ENCODE results near the gene FIGLA.

The FIGLA gene

DNA sequence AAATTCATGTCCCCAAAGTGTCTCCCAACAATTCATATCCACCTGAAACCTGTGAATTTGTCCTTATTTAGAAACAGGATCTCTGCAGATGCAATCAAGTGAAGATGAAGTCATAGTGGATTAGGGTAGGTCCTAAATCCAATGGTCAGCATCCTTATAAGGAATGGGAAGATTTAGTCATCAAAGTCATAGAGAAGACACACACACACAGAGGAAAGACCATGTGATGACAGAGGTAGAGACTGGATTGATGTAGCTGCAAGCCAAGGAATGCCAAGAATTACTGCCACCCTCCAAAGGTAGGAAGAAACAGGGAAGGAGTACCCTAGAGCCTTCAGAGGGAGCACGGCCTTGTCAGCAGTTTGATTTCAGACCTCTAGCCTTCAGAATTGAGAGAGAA is 40.1 kb downstream of the FIGLA start:
- TF ChIP-seq, protein P1, sequence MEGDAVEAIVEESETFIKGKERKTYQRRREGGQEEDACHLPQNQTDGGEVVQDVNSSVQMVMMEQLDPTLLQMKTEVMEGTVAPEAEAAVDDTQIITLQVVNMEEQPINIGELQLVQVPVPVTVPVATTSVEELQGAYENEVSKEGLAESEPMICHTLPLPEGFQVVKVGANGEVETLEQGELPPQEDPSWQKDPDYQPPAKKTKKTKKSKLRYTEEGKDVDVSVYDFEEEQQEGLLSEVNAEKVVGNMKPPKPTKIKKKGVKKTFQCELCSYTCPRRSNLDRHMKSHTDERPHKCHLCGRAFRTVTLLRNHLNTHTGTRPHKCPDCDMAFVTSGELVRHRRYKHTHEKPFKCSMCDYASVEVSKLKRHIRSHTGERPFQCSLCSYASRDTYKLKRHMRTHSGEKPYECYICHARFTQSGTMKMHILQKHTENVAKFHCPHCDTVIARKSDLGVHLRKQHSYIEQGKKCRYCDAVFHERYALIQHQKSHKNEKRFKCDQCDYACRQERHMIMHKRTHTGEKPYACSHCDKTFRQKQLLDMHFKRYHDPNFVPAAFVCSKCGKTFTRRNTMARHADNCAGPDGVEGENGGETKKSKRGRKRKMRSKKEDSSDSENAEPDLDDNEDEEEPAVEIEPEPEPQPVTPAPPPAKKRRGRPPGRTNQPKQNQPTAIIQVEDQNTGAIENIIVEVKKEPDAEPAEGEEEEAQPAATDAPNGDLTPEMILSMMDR (IDR thresholded peaks at IDR 0.05; ENCODE audit: control insufficient read depth, insufficient read depth, low read depth, low read length, missing control alignments): no peak
- H3K4me3 ChIP-seq (ENCODE audit: control insufficient read depth, low read depth, low read length): no peak overlapping the region

DNA sequence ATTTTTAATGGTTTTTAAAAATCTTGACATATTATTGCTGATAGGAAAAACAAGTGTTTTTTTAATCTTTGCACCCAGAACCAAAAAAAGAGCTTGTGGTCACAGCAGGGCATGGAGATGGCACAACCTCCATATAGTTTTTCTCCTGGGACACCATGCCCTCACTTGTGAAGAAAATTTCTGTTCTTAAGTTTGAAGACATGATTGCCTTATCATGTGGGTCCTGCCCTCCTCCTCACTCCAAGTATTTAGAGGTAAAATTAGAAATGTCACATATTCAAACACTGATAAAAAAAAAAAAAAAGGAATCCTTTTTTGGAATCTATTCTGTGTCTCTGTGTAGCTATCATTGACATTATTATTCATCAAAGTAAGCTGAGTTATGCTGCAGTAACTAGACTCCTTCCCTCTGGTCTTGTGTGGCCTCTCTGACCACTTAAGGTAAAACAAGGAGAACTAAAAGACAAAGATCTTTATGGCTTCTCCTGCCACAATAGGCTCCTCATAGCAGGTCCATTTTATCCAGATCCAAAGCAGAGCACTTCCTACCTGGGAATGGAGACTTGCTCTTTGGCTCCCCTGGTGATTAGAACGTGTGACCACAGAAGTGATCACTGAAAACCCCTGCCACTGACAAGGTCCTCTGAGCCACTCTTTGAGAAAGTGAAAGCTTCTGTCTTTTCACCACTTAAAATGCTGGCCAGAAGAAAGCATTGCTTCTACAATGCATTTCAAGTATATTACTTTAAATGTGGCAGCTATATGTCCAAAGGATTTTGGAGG is 42.2 kb downstream of the FIGLA start:
- TF ChIP-seq, protein P1 (IDR thresholded peaks at IDR 0.05; ENCODE audit: control insufficient read depth, insufficient read depth, low read depth, low read length, missing control alignments): no peak
- H3K4me3 ChIP-seq (ENCODE audit: control insufficient read depth, low read depth, low read length): no peak overlapping the region
- no peak for DNase-seq (ENCODE audit: low read depth)

More for the DNA sequence above, 40.1 kb downstream of the FIGLA start:
- no peak for DNase-seq (ENCODE audit: low read depth)

DNA sequence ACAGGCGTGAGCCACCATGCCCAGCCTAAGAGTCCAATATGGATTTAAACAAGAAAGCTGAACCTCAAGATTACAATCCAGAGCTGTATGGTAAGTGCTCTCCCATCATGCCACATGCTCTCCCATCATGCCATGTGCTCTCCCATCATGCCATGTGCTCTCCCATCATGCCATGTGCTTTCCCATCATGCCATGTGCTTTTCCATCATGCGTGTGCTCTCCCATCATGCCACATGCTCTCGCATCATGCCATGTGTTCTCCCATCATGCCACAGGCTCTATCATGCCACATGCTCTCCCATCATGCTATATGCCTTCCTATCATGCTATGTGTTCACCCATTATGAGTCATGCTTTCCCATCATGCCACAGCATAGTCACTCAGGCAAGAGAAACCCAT is 43.2 kb downstream of the FIGLA start:
- TF ChIP-seq, protein P1 (IDR thresholded peaks at IDR 0.05; ENCODE audit: control insufficient read depth, insufficient read depth, low read depth, low read length, missing control alignments): no peak
- DNase-seq (ENCODE audit: low read depth): no peak
- H3K4me3 ChIP-seq (ENCODE audit: control insufficient read depth, low read depth, low read length): no peak overlapping the region

DNA sequence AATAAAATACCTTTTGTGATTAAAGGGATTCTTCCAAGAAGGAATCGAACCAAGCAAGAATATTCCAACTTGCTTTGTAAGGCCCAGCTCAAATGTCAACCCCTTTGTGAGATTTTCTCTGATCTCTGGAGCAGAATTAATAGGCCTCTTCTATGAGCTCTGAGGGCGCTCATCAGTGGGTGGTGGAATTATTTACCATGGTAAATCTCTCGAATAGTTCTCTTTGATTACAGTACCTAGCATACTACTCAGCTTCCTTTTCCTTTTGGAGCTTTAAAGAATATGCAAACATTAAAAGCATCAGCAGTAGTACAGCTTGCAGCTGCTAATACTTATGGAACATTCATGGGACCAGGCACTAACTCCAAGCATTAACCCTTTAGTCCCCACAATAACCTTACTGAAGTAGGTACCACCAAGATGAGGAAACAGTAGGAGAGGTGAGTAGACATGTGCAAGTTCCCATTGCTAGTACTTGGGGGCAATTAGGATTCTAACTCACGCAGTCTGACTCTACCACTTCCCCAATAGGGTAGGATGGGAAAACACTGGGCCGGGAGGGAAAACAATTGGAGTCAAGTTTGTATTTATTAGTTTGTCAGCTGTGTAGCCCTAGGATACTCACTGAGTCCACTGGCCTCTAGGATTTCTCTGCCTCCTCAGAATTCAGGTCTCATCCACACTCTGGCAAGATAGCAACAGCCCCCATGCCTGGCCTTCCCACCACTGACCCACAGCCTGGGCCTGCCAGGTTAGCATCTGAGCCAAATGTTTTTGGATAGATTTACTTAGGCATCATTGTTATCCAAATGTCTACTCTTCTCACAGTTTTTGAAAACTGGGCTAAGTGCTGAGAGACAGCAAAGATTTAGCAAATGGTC is 44.1 kb downstream of the FIGLA start:
- no peak for DNase-seq (ENCODE audit: low read depth)
- H3K4me3 ChIP-seq (ENCODE audit: control insufficient read depth, low read depth, low read length): no peak overlapping the region
- TF ChIP-seq, protein P1 (IDR thresholded peaks at IDR 0.05; ENCODE audit: control insufficient read depth, insufficient read depth, low read depth, low read length, missing control alignments): no peak

DNA sequence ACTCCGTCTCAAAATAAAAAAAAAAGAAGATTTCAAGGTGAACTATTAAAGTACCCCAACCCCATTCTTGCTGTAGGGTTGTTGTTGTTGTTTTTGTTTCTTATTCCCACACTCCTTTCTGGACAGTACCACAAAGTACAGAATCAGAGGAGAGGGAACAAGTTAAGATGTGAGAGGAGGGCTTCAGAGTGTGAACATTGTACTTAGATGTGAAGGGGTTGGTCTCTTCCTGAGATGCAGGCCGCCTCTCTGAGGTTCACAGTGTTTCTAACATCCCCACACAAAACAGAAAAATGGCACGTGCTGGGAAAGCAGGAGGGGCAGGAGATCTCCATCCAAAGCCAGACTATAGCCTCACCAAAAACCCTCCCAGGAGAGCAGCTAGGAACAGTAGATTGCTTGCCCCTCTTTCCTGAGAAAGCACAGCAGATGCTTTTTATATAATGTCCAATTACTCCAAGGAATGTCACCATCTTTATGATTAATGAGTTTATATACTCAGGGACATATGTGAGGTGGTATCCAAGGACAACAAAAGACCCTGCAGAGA is 45.1 kb downstream of the FIGLA start:
- no peak overlapping the region for H3K4me3 ChIP-seq (ENCODE audit: control insufficient read depth, low read depth, low read length)
- no peak for DNase-seq (ENCODE audit: low read depth)
- TF ChIP-seq, protein P1 (IDR thresholded peaks at IDR 0.05; ENCODE audit: control insufficient read depth, insufficient read depth, low read depth, low read length, missing control alignments): no peak

DNA sequence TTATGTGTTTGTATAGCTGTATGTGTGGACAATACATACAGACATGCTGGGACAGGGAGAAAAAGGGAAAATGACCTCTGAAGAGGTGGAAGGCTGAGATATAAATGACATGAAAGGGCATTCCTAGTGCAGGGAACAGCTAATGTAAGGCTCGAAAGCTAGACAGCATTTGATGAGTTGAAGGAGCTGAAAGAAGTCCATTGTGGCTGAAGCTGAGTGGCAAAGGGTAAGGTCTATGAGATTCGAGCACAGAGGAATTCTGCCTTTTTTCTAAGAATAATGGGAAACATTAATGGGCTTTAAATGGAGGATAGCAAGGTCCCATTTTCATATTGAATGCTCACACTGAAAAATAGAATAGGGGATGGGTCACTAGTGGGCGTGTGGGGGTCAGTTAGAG is 46.0 kb downstream of the FIGLA start:
- DNase-seq (ENCODE audit: low read depth): no peak
- TF ChIP-seq, protein P1 (IDR thresholded peaks at IDR 0.05; ENCODE audit: control insufficient read depth, insufficient read depth, low read depth, low read length, missing control alignments): no peak

More for the DNA sequence above, 46.0 kb downstream of the FIGLA start:
- H3K4me3 ChIP-seq (ENCODE audit: control insufficient read depth, low read depth, low read length): no peak overlapping the region
